HG03469 (cell line): ENCODE data around the gene TRAPPC14.
A peak's percentile ranks its signal among the peaks of the same experiment; 100 is the strongest.
"Not testable (repeated sequence)": the region's sequence is repeated elsewhere in the genome, so short reads cannot be mapped to it uniquely, and the experiment has no call there.

Experiments used
- ATAC-seq: cut with Tn5 transposase; IDR thresholded peaks from one replicate; pipeline ENCODE4 v1.9.1; 2021; ENCODE audit warnings: mild to moderate bottlenecking, moderate library complexity, moderate number of reproducible peaks; ENCODE audit not compliant: unreplicated experiment

Gene TRAPPC14, protein sequence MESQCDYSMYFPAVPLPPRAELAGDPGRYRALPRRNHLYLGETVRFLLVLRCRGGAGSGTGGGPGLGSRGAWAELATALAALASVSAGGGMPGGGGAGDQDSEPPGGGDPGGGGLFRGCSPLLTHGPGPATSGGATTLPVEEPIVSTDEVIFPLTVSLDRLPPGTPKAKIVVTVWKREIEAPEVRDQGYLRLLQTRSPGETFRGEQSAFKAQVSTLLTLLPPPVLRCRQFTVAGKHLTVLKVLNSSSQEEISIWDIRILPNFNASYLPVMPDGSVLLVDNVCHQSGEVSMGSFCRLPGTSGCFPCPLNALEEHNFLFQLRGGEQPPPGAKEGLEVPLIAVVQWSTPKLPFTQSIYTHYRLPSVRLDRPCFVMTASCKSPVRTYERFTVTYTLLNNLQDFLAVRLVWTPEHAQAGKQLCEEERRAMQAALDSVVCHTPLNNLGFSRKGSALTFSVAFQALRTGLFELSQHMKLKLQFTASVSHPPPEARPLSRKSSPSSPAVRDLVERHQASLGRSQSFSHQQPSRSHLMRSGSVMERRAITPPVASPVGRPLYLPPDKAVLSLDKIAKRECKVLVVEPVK

DNA sequence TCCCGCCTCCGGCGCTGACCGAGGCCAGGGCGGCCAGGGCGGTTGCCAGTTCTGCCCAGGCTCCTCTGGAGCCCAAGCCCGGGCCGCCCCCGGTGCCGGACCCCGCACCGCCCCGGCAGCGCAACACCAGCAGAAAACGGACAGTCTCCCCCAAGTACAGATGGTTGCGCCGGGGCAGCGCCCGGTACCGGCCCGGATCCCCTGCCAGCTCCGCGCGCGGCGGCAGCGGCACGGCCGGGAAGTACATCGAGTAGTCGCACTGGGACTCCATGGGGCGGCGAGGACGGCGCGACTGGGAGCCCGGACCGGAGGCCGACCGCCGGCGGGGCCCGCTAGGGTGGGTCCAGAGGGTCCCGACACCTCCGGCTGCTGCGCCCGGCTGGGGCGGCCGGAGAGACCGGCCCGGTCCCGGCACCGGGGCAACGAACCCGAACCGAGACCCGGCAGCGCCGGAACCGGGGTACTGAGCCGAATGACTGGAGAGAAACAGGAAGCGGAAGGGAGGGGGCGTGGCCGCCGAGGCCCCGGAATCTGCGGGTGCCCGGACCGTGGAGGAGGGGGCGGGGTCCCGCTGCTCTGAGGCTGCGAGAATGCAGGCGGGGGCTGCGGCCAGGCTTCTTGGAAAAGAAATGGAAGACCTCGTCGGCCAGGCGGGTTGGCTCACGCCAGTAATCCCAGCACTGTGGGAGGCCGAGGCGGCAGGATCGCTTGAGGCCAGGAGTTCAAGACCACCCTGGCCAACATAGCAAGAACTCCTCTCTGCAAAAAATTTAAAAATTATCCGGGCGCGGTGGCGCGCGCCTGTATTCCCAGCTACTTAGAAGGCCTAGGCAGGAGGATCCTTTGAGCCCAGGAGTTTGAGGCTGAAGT lies at the start of gene TRAPPC14:
TRAPPC14 (minus strand) TSS at position 495 of the 870 bp plus-strand sequence; CDS start at position 271, 224 bp downstream.
- no peak for ATAC-seq

DNA sequence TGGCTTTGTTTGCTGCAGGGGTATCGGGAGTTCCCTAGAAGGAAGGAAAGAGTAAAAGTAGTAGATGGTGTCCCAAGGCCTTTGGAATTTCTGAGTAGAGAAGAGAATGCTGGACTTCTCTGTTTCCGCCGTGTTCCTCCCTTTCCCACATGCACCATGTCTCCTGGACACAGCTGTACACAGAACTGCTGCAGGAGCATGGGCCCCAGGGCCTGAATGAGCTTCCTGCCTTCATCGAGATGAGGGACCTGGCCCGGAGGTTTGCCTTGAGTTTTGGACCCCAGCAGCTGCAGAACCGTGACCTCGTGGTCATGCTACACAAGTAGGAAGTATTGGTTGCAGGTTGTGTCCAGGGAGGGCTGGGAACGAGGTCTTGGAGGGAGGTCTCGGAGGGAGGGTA lies 45.9 kb upstream of the TRAPPC14 start:
- ATAC-seq: no peak

DNA sequence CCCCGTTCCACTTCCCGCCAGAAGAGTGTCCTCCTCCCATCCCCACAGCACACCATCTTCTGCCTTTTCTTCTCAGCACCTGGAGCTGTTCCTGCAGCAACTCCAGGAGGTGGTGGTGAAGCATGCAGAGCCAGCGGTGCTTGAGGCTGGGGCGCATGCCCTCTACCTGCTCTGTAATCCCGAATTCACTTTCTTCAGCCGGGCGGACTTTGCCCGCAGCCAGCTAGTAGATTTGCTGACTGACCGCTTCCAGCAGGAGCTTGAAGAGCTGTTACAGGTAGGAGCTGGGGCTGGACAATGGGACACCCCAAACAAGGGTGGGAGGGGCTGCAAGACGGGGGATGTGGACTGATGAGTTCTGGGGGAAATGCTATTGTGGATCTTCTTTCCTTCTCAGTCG lies 42.2 kb upstream of the TRAPPC14 start:
- no peak for ATAC-seq

DNA sequence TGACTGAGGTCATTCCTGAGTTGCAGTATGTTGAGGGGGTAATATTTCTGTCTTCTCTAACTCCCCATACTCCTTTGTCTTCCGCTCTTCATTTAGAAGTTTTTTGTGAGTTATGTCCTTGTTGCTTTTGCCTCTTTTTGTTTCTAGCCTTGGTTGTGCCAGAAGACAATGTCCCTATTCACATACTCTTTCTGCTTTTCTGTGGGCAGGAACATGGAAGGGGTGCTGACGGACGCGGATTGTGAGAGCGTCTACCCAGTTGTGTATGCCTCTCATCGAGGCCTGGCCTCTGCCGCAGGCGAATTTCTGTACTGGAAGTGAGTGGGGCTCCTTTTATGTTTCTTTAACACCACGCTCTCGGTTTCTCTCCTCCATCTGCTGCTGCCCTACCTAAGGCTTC lies 39.7 kb upstream of the TRAPPC14 start:
- ATAC-seq: no peak

DNA sequence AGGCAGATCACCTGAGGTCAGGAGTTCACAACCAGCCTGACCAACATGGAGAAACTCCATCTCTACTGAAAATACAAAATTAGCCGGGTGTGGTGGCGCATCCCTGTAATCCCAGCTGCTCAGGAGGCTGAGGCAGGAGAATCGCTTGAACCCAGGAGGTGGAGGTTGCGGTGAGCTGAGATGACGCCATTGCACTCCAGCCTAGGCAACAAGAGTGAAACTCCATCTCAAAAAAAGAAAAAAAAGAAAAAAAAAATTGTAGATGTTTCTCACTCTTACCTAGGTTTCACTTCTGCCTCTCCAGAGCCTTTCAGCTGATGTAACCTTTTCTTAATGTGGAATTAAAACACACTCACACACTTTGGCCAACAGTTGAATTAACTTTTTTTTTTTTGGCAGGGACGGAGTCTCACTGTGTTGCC lies 37.4 kb upstream of the TRAPPC14 start:
- not testable (repeated sequence) for ATAC-seq

DNA sequence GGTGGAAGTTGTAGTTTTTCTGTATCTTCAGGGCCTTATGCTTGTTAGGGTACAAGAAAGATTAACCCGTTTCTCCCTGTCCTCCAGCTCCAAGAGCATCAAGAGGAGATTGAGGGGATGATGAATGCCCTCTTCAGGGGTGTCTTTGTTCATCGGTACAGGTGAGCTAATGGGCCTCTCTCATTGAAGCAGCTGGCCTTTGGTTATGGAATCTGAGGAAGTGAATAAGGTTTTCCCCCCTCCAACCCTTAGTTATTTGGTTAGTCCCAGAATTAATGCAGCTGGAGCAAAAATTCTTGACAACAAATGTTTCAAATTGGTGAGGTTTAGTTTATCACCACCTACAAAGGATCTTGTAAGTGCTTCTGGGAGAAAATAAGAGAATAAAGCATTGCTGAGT lies 36.7 kb upstream of the TRAPPC14 start:
- ATAC-seq: no peak

DNA sequence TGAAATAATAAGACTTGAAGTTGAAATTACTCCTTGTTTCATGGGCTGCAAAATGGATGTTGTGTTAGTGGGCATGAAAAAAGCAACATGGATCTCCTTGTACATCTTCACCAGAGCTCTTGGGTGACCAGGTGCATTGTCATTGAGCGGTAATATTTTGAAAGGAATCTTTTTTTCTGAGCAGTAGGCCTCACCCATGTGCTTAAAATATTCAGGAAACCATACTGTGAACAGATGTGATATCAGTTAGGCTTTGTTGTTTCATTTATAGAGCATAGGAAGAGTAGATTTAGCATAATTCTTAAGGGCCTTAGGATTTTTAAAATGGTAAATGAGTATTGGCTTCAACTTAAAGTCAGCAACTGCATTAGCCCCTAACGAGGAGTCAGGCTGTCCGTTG lies 34.4 kb upstream of the TRAPPC14 start:
- ATAC-seq: no peak

DNA sequence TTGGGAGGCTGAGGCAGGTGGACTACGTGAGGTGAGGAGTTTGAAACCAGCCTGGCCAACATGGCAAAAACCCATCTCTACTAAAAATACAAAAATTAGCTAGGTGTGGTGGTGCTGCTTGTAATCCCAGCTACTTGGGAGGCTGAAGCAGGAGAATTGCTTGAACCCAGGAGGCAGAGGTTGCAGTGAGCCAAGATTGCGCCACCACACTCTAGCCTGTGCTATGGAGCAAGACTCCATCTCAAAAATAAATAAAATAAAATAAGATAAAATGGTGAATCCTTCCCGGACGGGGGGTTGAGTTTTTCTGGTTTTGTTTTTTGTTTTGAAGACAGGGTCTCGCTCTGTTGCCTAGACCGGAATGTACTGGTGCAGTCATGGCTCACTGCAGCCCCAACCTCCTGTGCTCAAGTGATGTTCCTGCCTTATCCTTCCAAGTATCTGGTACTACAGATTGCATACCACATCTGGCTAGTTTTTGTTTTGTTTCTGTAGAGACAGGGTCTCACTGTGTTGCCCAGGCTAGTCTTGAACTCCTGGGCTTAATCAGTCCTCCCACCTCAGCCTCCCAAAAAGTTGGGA lies 33.8 kb upstream of the TRAPPC14 start:
- ATAC-seq: not testable (repeated sequence)

DNA sequence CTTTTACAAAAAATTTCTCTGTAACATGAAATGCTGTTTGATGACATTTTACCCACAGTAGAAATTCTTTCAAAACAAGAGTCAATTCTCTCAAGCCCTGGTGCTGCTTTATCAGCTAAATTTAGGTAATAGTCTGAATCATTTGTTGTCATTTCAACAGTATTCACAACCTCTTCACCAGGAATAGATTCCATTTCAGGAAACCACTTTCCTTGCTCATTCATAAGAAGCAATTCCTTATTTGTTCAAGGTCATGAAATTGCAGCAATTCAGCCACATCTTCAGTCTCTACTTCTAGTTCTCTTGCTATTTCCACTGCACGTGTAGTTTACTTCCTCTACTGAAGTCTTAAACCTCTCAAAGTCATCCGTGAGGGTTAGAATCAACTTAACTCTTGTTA lies 33.3 kb upstream of the TRAPPC14 start:
- no peak for ATAC-seq

DNA sequence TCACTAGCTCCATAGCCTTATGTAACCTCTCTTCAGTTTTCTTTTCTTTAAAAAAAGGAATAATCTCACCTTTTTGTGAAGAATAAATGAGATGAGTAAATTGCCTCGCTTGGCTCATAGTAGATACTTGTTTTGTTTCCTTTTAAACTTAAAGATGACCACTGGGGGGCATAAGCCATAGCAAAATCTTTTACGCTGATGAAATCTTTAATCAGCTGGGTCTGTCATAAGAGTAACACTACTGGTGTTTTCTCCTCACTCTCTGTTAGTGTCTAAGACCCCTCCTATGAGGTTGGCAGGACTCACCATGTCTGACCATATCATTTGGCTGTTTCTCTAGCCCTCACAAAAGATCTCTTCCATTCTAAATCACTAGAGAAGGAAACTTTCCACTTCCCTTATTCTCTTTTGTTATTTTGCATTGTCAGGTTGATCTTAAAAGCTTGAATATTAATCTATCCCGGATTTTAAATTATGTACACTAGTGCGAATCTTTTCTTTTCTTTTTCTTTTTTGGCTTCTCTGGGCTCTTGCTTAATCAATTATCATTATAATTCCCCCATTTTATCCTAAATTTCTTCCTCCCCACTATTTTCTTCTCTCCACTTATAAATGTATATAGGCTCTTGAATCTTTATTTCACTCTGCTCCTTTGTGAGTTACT lies 31.7 kb upstream of the TRAPPC14 start:
- ATAC-seq: no peak

DNA sequence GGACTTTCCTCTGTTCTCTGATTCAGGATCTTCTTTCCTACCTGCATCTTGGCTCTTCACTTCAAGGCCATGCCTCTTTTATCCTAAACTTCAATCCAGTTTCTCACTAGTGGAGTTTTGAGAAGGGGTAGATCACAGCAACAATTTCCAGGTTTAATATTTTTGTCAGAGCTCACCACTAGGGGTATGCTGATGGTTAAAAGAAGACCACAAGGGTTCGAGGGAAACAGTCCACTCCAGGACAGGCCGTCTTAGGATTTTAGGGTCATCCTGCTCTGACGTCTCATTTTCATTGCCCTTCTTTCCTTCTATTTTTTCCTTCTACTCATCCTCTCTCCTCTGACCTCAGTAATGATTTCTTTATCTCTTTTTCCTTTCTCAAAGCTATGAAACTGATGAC lies 30.5 kb upstream of the TRAPPC14 start:
- ATAC-seq: no peak

DNA sequence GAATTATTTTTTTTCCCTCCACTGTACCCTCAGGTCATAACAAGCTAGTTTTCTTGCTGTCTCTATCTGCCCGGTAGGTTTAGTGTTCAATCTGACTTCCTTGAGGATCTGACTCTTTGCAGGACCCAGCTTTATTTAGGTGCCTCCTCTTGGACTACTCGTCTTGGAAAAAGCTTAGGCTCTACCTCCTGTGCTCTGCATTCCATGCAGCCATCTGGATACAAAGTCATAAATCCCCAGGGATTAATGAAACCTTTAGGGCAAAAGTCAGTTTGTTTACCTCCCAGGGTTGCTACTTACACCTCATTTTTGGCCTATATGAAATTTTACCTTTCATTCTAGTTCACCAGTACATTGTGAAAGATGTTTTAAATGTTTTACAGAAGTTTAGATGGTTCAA lies 27.2 kb upstream of the TRAPPC14 start:
- no peak for ATAC-seq

DNA sequence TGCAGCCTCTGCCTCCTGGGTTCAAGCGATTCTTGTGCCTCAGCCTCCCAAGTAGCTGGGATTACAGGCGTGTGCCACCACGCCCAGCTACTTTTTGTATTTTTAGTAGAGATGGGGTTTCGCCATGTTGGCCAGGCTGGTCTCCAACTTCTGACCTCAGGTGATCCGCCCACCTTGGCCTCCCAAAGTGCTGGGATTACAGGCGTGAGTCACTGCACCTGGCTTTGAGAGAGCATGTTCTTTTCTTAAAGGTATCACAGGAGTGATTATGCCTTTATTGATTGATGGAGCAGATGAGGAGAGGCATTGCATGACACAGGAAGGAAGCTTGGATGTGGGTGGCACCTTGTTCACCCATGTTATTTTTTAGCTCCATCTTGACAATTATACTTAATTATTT lies 24.6 kb upstream of the TRAPPC14 start:
- ATAC-seq: not testable (repeated sequence)

DNA sequence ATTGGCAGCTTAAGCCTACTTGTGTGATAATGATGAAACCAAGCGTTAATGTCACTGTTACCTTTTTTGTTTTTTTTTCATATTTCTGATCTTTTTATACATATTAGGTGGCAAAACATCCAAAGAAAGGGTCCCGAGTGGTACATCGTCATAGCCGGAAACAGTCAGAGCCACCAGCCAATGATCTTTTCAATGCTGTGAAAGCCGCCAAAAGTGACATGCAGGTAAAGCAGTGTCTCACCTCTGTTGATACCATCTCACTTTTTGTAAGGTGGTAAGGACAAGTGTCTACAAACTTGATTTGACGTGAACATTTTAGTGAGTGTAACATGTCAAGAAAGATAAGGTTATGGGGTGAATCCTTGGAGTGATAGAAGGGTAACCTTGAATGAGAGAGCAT lies 24.1 kb upstream of the TRAPPC14 start:
- not testable (repeated sequence) for ATAC-seq

DNA sequence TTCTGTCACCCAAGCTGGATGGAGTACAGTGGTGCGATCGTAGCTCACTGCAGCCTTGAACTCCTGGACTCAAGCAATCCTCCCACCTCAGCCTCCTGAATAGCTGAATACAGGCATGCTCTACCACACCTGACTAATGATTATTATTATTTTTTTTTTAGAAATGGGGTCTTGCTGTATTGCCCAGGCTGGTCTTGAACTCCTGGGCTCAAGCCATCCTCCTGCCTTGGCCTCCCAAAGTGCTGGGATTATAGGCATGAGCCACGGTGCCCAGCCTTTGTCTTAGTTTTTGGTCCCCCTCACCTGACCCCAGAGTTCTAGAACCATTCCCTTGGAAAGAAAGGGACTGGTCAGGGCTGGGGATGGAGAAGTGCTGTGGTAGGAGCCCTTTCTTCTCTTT lies 21.6 kb upstream of the TRAPPC14 start:
- ATAC-seq: not testable (repeated sequence)

DNA sequence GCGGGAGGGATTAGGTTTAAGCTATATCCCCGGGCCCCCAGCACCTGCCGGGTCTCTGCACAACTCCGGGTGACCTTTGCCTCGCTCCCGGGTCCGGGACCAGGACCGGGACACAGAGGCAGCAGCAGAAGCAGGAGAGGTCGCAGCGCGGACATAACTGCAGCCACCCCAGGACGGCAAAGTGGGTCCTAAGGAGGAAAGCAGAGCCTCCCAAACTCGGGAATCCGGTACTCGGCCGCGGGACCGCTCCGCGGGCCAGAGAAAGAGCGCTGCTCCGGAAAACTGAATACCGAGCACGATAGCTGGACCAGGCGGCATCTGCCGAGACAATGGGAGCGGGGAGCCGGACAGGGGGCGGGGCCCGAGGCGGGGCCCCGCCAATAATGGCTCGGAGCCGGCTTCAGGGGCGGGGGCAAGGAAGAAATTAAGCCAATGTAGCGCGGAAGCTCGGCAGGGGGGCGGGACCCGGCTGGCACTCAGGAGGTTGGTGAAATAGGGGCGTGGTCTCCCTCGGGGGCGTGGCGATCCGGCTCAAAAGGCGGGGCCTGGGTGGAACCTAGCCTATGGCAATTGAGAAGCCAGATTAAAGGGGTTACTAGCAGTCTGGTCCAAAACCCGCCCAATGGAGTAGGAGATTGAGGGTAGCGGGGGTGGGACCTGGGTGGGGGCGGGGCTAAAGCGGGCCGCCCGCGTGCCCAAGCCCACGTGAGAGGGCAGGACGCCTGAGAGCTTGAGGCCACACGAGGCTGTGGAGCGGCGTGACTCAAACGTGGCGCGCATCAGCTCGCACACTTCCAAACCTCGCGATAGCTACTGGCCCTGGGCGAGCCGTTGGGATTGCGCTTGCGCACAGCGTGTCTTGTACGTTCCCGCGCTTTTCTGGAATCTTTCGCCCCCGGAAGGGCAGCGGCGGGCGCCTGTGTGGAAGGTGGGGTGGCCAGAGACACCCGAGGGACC lies 18.8 kb upstream of the TRAPPC14 start, which contains the start of the genes GPC2 and STAG3:
GPC2 (minus strand) TSS at position 337 of the 957 bp plus-strand sequence; CDS start at position 155, 182 bp downstream.
STAG3 (plus strand) TSS at position 874 of the 957 bp plus-strand sequence. CDS start 2,639 bp downstream, outside the sequence.
- peak; percentile 62 for ATAC-seq

DNA sequence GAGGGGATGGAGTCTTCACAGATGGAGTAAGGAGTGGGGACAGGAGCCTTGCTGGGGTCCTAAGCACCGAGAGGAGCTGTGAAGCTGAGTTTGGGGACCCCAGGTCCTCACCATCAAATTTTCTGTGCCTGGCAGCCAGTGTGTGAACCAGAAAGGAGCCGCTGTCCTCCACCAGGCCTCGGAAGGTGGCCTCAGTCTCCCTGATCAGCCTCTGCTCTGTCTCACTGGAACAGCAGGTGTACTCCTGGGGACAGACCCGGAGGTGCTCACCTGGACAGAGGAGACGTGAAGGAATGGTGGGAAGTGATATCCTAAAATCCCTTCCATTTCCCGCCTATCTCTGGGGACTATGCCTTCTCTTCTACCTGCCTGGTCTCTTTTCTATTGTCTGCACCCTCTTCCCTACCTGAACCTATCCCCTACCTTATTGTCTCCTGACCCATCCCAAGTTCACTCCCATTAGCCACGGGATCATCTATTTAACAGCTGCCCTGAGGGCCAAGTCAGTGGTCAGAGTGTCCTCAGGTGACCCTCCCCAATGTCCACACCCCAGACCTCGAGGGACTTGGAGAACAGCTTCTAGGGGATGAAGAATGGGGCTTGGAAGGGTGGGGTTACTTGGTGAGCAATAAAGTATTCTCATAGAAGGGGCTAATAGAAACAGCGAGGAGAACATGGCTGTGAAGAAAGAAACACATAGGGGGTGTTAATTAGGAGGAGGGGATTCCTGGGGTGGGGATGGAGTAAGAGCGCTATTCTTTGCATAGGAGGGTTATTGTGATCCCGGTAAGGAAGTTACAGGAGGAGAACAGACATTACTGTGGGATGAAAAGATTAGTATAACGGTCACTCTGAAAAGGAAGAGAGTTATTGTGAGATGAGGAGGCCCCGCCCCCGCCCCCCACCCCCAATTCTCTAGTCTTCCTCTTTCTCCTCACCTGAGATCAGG lies 17.8 kb upstream of the TRAPPC14 start:
- no peak for ATAC-seq

DNA sequence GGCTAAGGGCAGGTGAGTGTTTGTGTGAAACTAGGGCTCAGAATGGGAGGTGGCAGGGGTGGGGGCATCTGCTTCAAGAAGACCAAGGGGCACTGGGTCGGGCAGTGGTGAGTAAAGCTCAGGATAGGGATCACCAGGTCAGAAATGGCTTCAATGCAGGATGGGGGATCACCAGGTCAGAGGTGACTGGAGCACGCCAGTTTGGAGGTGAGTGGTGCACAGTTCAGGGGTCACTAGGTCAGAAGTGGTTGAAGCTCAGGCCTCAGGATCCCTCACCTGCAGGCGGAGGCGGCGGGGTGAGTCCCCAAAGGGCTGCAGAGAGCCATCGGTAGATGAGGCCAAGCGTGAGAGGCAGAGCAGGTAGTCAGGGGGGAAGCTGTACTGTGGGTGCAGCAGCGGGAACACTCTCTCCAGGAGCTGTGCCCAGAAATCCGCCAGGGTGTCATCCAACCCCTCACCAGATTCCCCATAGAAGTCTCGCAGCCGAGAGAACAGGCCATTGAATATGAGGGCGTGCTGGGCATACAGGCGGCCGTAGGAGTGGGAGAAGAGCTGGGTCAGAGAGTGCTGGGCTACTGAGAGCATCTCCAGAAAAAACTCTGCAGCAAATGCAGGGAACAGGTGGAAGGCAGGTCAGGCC lies 16.9 kb upstream of the TRAPPC14 start:
- ATAC-seq: no peak
